GM18861 (cell line): Measurements from ENCODE around the gene DAPK1.

Experiments
- ATAC-seq: cut with Tn5 transposase; IDR thresholded peaks from one replicate; pipeline ENCODE4 v1.9.1; 2021; ENCODE audit not compliant: unreplicated experiment

DAPK1 gene

GRCh38 chr9:87564791-87565241 is 67.1 kb downstream of the DAPK1 start:
- no peak for ATAC-seq

- no peak for ATAC-seq
Observed at GRCh38 chr9:87567001-87567400, 69.3 kb downstream of the DAPK1 start.

GRCh38 chr9:87567571-87567970 is 69.9 kb downstream of the DAPK1 start:
- ATAC-seq = no peak

- ATAC-seq = no peak
Observed at GRCh38 chr9:87567983-87568382, 70.3 kb downstream of the DAPK1 start.

GRCh38 chr9:87568401-87568800 is 70.7 kb downstream of the DAPK1 start:
- no peak for ATAC-seq

- ATAC-seq = no peak
Observed at GRCh38 chr9:87569008-87569509, 71.4 kb downstream of the DAPK1 start.

- ATAC-seq = no peak
Observed at GRCh38 chr9:87569518-87569917, 71.9 kb downstream of the DAPK1 start.

- peak; percentile 75 for ATAC-seq
Observed at GRCh38 chr9:87570000-87570908, 72.6 kb downstream of the DAPK1 start.

GRCh38 chr9:87572719-87573118 is 75.1 kb downstream of the DAPK1 start:
- ATAC-seq = no peak

- ATAC-seq = no peak
Observed at GRCh38 chr9:87573841-87574342, 76.2 kb downstream of the DAPK1 start.

- no peak for ATAC-seq
Observed at GRCh38 chr9:87577746-87578145, 80.1 kb downstream of the DAPK1 start.

- no peak for ATAC-seq
Observed at GRCh38 chr9:87578625-87579024, 81.0 kb downstream of the DAPK1 start.

- ATAC-seq = no peak
Observed at GRCh38 chr9:87579781-87580541, 82.3 kb downstream of the DAPK1 start.

GRCh38 chr9:87580941-87581438 is 83.3 kb downstream of the DAPK1 start:
- no peak for ATAC-seq

GRCh38 chr9:87581513-87581912 is 83.8 kb downstream of the DAPK1 start:
- ATAC-seq = no peak

- no peak for ATAC-seq
Observed at GRCh38 chr9:87581949-87582637, 84.4 kb downstream of the DAPK1 start.

- no peak for ATAC-seq
Observed at GRCh38 chr9:87584326-87584725, 86.7 kb downstream of the DAPK1 start.

- ATAC-seq = no peak
Observed at GRCh38 chr9:87585123-87585855, 87.6 kb downstream of the DAPK1 start.

GRCh38 chr9:87586731-87587355 is 89.2 kb downstream of the DAPK1 start:
- ATAC-seq = no peak

GRCh38 chr9:87587356-87587745 is 89.7 kb downstream of the DAPK1 start:
- no peak for ATAC-seq
